Measurements from ENCODE around the gene ENOX2.

Gene ENOX2

DNA sequence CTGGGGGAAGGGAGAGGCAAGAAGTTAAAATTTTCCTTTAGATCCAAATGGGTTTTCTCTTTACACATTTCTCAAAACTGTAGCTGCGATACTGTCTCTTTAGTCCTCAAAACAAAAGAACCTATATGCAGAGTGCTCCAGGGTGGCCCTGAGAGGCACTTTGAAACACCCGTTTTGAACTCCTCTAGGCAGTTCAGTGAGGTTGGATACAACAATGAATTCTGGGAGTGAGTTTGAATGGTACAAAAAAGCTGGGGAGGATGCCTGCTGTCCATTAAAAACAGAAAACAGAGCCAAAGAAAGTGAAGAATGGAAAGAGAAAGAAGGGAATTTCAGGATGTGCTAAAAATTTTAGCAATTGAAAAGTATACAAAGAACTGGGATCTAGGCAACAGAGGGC, 23.1 kb downstream of the ENOX2 start:
- no peak for DNase-seq

DNA sequence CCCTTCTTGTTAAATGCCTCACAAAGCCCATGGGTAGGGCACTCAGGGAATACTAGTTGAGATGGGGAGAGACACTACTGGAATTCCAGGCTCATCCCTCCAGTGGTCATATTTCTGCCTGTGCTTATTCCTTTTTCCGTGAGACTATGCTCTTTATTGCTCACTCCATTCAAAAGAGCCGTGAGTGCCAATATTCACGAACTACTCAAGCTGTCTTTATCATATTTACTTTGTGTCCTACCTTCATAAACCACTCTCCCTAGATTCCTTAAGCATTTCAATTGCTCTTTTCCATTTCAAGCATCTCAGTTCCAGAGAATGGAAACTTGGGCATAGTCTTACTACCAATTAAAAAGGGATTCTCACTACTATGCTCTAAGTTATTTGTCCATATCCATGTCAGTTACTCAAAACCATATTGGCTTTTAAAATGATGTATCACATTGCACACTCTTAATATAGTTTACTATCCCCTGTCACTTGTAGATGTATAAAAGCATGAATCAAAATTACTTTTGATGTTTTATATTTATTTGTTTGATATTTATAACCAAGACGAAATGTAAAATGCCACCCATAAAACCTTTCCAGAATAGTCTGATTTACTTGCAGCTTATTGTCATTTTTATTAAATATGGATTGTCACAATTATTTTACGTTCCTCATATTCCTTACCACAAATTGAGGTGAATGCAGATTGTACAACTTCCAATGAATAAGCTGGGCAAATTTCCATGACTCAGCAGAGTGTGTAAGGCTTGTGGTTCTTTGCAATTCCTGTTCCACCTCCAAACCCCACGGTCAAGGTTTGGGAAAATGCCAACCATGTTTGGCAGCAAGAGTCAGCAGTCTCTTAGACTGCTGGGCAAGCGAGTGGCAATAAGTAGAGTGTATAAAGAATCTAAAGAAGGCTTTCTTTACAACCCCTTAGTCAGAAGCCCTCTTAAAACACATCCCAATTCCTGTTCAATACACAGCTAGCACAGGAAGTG, 24.4 kb downstream of the ENOX2 start:
- DNase-seq, result no peak

DNA sequence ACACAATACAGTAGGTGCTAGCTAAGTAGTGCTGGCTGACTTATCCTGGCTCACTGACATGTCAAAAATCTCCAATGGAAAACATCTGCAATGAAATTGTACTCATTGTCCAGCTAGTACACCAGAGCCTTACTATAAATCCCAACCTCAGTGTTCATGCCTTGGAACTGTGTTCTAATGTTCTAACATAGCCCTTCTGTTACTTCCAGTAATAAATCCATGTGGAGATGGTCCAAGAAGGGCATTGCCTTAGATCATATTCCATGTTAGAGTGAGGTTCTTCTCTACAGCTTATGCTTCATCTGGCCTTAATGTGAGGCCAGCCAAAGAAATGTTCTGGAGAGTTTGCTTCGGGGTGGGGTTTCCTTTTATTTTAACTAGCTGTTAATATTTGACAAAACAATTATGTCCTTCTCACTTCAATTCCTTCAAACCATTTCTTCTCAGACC, 25.1 kb downstream of the ENOX2 start:
- no peak for DNase-seq

DNA sequence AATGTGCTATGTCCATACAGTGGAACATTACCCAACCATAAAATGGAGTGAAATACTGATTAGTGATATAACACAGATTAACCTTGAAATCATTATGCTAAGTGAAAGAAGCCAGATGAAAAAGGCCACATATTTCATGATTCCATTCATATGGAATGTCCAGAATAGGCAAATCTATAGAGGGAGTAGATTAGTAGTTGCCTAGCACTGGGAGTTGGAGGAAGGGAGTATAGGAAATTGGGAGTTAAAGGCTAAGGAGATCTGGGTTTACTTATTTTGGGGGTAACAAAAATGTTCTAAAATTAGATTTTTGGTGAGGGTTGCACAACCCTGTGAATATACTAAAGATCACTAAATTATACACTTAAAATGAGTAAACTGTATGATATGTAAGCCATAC, 26.8 kb downstream of the ENOX2 start:
- DNase-seq, result no peak

DNA sequence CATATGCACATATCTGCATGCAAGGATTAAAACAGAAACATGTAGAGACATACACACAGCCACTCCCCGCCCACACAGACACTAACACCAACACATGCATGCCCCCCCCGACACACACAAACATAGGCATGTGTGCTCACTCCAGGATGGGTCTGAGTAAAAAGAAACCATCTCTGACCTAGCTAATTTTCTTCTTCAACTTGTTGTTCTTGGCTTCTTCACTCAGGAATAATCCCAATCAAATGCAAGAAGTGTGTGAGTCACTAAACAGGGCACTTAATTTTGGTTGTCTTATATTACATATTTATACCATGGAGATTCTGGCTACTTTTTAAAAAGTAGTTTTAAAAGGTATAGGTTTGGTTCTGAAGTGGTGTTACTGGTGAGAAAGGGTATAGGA, 28.3 kb downstream of the ENOX2 start:
- no peak for DNase-seq

DNA sequence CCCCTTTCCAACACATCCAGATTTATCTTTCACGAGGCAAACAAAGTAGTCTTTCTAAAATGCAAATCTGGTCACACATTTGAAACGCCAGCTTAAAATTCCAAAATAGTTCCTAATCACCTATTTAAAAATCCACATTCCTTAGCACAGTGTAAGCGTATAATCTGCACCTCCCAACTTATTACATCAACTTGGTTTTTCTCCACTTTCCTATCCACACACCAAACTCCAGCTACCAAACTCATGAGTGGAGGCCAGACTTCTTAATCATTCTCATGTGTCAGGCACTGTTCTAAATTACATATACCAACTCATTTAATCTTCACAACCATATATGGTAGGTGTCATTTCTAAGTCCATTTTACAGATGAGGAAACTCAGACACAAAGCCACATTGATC, 33.8 kb downstream of the ENOX2 start:
- no peak for DNase-seq

DNA sequence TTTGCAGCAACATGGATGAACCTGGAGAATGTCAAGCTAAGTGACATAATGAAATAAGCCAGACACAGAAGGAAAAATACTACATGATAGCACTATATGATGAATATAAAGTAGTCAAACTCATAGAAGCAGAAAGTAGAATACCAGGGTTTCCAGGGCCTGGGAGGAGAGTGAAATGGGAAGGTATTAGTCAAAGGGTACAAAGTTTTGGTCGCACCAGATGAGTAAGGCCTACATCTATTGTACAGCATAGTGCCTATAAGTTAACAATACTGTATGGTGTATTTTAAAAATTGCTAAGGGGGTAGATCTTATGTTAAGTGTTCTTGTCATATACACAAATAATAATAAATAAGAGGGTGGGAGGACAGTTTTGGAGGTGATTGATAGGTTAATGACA, 41.5 kb downstream of the ENOX2 start:
- DNase-seq, result no peak

DNA sequence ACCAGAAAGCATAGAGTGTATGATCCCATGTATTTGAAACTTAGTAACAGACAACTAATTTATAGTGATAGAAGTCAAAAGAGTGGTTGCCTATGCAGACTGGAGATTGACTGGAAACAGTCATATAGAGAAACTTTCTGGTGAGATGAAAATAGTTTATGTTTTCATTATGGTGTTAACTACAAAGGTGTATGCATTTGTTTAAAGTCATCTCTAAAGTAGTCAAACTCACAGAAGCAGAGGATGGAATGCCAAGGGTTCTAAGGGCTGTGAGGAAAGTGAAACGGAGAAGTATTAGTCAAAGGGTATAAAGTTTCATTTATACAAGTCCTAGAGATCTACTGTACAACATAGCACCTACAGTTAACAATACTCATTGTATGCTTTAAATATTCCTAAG, 45.8 kb downstream of the ENOX2 start:
- DNase-seq, result no peak

DNA sequence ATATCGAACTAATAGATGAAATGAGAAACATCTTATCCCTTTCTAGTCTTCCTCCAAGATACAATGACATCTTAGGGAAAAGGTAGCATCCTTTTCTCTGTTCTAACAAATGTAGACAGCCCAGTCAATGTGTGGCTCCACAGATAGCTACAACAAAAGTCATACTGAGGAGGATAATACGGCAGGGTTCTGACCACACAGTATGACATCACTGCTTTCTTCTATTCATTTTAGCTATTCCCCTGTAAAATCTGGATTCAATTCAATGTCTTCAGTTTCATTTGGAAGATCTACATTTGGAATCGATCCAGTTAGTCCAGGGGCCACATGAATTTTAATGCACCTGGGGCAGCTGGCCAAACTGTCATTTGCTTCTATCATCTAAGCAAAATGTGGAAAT, 51.4 kb downstream of the ENOX2 start:
- no peak for DNase-seq

DNA sequence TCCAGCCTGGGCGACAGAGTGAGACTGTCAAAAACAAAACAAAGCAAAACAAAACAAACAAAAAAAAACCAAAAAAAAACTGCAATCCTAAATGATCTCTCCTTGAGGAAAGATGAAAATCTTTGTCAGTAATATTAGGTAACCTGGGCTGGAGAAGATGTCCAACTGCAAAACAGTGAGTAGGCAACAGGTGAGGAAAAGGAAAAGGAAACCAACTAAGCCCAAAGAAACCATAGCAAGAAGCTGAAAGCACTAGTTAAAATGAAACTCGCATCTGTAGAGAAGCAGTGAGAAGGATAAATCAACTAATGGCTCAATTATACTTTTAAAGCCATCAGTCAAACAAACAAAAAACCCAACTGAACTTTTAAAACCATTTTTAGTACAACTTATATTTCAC, 54.2 kb downstream of the ENOX2 start:
- no peak for DNase-seq

DNA sequence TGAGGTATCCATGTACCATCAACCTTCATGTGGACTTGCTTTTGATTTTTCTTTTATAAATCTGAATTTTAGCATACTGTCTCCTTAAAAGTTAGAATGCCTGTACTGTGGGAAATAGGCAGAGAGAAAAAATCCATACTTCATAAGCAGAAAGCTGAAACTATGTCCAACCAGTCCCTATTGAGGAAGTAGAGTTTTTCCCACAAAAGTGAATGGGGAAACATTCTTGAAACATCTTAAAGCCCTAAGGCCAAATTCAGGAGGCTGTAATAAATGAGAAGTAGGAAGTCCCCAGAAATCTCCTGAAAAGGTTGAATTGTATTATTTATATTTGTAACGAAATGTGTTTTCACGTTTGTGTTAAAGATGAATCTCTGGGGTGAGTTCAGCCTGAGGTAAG, 56.3 kb downstream of the ENOX2 start:
- no peak for DNase-seq

DNA sequence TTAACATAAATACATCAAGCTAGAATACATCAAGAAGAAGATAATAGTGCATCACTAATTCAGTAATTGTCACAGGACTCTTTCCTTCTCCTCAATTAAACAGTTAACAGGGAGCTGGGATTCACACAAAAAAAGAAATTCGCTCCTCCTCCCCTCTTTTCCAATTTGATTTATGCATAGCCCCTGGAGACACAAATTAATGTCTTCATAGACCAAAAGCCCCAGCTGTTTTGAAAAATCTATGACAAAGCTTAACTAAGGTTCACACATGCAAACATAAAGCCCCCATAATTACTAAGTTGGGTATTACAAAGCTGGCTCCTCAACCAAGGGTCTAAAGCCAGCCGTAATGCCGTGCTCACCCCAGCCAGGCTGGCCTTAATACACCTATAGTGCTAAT, 61.2 kb downstream of the ENOX2 start:
- DNase-seq, result no peak

DNA sequence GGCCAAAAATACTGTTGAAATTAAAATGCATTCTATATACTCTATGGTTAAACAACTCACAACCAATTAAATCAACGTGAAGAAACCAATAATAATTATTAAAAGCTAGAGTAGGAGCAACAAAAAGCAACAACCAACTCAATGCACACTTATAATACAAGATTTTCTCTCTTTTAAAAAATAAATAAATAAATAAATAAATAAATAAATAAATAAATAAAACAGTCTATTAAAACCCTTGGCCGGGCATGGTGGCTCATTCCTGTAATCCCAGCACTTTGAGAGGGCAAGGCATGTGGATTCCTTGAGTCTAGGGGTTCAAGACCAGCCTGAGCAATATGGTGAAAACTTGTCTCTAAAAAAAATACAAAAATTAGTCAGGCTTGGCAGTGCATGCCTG, 62.7 kb downstream of the ENOX2 start:
- no peak for DNase-seq

DNA sequence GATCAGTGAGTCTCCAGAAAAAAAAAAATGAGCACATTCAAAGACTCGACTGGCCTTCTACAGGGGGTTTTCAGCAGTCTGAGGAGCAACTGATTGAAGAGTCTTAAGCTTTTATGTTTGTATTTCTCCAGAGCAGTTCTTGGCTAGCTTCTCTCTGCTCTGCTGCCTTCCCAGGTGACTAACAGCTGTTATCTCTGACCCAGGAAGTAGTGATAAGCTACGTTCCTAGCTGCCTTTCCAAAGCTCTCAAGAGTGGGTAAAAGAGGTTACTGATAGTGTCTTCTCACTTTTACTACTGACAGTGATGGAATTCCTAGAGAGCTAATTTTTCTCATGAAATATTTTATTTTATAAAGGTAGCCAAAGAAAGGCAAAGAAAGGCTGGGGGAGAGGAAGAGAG, 66.6 kb downstream of the ENOX2 start:
- no peak for DNase-seq

DNA sequence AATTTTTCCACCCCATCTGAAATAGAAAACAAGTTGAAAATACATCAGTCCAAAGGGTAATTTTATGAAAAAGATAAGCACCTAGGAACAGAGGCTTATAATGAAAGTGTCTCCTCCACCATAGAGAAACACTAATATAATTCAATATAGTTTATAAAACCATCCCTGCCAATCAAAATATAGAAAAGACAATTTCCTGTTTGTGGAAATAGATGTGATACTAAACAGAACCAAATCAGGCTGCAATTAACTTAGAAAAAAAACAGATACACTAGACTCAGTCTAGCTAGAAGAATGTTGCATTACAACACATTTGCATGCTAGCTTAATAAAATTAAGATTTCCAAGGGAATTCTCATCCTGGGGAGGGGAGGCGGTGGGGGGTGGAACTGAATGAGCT, 68.2 kb downstream of the ENOX2 start:
- no peak for DNase-seq

DNA sequence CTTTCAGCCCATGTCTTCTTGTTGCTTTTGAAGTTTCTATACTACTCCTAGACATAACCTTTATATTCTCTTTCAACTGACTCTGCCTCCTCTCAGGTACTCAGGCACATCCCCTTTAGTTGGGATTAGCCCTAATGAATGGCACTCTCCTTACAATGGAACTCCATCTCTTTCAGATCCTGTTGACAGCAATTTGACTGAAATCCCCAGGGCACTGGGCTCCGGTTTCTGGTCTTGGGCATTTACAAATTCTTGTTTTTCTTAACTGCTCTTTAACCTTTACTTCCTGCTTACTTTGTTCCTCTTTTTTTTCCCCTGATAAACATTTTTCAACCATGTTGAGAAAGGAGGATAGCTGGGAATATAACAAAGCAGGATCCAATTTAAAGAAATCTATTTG, 68.9 kb downstream of the ENOX2 start:
- DNase-seq, result no peak

DNA sequence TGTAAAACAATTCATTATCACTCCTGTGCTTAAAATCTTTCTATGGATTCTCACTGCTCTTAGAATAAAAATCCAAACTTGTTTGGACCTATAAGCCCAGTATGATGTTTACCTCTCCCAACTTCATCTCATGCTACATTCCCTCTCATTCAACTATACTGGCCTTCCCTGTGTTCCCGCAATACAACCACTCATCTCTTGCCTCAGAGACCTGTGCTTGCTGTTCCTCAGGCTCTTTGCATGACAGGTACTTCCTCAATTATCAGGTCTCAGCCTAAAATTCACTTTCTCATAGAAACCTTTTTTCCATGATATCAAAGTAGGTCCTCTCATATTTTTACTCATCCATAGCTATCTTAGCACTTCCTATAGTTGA, 71.7 kb downstream of the ENOX2 start:
- no peak for DNase-seq

DNA sequence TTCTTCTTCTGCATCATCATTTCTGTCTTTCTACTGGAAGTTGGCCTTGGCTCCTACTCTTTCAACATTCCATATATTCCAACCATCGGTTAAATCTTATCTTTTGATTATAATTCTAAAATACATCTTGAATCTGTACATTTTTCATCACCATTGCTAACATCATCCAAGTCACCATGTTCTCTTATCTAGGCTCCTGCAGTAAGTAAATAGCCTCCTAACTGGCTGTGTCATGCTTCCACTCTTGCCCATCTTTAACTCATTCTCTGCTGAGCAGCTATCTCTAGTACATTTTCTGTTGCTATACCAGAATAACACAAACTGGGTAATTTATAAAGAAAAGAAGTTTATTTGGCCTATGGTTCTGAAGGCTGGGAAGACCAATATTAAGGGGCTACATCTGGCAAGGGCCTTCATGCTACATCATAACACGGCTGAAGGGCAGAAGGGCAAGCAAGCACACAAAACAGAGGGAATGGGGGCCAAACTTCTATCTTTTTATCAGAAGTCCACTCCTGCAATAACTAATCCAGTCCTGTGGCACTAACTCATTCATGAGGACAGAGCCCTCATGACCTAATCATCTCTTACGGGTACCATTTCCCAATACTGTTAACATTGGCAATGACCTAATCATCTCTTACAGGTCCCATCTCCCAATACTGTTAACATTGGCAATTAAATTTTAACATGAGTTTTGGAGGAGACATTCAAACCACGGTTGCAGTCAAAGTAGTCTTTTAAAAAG, 72.2 kb downstream of the ENOX2 start:
- no peak for DNase-seq

DNA sequence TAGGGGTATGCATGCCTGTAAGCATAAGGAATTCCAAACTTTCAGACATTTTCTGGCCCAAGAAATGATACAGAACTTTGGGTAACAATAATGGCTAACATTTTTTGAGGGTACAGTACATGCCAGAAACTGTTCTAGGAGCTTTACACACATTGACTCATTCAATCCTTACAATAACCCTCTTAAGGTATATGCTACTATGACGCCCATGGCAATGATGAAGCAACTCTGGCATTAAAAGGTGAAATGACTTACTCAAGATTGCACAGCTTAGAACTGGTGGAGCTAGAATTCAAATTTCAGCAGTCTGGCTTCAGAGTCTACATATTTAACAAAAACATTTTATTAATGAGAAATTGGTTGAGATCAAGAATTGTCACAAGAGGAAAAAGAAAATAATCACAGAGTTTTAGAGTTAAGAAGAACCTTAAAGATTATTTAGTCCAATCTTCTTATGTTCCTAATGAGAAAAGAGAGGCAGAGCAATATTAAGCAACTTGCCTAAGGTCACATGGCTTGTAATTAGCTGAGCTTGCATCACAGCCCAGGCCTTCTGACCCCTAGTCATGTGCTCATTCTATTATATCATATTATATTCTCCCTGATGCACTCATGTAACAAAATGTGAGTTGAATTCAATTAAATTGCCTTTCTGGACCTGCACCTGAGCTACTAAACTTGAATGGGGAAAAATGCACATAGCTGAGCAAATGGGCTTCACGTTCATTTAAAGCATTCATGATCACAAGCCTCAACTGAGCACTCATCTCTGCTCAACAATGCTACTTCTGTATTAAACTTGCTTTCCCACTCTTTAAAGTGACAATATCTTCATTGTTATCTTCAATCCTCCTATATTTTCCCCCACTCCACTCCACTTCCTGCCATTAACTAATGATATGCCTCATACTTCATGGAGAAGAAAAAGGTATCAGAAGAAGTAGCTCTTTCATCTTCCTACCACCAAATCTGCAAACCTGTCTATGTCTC, 73.2 kb downstream of the ENOX2 start:
- DNase-seq, result no peak

DNA sequence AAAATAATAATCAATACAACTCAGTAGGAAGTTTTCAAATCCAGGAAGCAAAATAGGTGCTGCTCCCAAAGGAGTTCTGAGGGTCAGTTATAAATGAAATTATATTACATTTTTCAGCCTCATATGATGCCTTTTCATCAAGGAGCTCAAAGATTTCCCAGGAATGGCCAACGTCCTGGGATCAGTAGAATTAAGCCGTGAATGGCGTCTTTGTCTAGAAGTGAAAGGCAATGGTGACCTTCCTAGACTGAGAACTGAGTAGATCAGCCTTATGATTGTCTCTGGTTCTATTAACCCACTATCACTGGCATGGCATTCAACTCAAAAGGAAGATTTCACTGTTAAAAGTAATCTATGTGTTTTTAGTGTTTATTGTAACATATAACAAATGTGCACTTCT, 74.4 kb downstream of the ENOX2 start:
- no peak for DNase-seq

DNA sequence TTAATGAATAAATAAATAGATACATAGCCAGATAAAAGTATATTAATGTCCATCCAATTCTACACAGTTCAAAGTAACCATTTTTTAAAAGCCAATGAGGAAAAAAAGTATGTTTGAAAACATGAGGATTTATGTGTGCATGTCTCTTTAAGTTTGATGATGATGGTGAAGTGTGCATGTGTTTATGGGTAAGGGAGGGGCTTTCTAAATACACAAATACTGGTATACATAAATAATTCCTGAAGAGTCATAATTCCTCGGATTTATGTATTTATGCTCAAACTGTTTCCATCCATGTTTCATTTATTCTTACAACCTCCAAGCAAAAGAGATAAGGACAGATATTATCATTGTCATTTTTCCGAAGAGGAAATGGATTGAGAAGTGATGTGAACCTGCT, 75.4 kb downstream of the ENOX2 start:
- DNase-seq, result no peak

DNA sequence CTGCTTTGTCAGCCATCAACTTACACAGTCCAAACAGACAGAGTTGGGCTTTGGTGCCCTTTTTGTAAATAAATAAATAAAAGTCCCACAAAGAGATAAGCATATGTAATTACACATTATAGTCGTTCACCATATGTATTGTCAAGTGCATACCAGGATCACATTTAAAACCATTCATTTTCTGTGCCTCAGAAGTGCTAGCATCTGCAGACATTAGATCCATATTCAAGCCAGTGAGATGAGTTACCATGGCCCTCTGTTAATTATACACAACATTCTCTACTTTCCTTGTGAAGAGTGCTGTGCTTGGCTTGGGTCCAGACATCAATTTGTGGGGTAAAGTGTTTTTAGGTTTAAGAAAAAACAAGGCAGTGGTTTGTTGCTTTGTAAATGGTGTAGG, 76.8 kb downstream of the ENOX2 start:
- no peak for DNase-seq

DNA sequence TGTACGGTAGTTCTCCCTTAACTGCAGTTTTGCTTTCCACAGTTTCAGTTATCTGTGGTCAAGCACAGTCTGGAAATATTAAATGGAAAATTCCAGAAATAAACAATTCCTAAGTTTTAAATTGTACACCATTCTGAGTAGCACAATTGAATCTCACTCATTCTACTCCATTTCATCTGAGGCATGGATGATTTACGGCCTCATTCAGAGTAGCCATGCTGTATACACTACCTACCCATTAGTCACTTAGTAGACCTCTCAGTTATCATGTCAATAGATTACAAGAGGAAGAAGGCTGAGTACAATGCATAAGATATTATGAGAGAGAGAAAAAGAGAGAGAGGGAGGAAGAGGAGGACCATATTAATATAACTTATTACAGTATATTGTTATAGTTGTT, 77.5 kb downstream of the ENOX2 start:
- DNase-seq, result no peak
